Measurements from ENCODE around the gene PTCHD4.

The PTCHD4 gene

GRCh38 chr6:48147051-48147450 is 36.1 kb upstream of the PTCHD4 start:
- H3K9me3 ChIP-seq (ENCODE audit: control insufficient read depth, insufficient read depth, low read length) = 0 out of 2 replicates have a peak, but pooled peaks cover 3% of the 10 kb centered on the region
- H3K9me2 ChIP-seq (replicated peaks; ENCODE audit: control insufficient read depth, low read length) = no peaks in the 10 kb centered on the region
- no peaks in the 10 kb centered on the region for H3K27me3 ChIP-seq (ENCODE audit: control insufficient read depth, low read length)
- H3K4me1 ChIP-seq (ENCODE audit: control insufficient read depth, low read length) = no peaks in the 10 kb centered on the region
- H4K20me1 ChIP-seq (ENCODE audit: control insufficient read depth, insufficient read depth, low read depth, low read length) = no peaks in the 10 kb centered on the region
- H3F3A ChIP-seq (ENCODE audit: control insufficient read depth, insufficient read depth) = no peaks in the 10 kb centered on the region
- H3K79me2 ChIP-seq (ENCODE audit: control insufficient read depth, low read length) = no peaks in the 10 kb centered on the region
- H3K27ac ChIP-seq (ENCODE audit: low read depth, low read length) = no peak overlapping the region
- no peaks in the 10 kb centered on the region for H3K36me3 ChIP-seq (ENCODE audit: control insufficient read depth, low read length)
- TF ChIP-seq CTCF (IDR thresholded peaks at IDR 0.05; ENCODE audit: low read depth, low read length, poor library complexity, severe bottlenecking) (no peak), EZH2phosphoT487 (IDR thresholded peaks at IDR 0.05; ENCODE audit: borderline replicate concordance, low read length) (no peak)
- H3K4me2 ChIP-seq (ENCODE audit: low read length) = no peak overlapping the region
- no peak overlapping the region for H3K4me3 ChIP-seq (ENCODE audit: low read length)

- Histone ChIP-seq H3K9me2 (replicated peaks; ENCODE audit: control insufficient read depth, low read length) (no peaks in the 10 kb centered on the region), H3F3A (ENCODE audit: control insufficient read depth, insufficient read depth) (no peaks in the 10 kb centered on the region), H3K27ac (ENCODE audit: low read depth, low read length) (no peak overlapping the region), H3K9me3 (ENCODE audit: control insufficient read depth, insufficient read depth, low read length) (no peaks in the 10 kb centered on the region), H3K79me2 (ENCODE audit: control insufficient read depth, low read length) (no peaks in the 10 kb centered on the region), H3K4me2 (ENCODE audit: low read length) (no peak overlapping the region), H3K4me1 (ENCODE audit: control insufficient read depth, low read length) (no peaks in the 10 kb centered on the region), H3K27me3 (ENCODE audit: control insufficient read depth, low read length) (no peaks in the 10 kb centered on the region), H3K36me3 (ENCODE audit: control insufficient read depth, low read length) (no peaks in the 10 kb centered on the region), H4K20me1 (ENCODE audit: control insufficient read depth, insufficient read depth, low read depth, low read length) (no peaks in the 10 kb centered on the region), H3K4me3 (ENCODE audit: low read length) (no peak overlapping the region)
- no peak for TF ChIP-seq CTCF (IDR thresholded peaks at IDR 0.05; ENCODE audit: low read depth, low read length, poor library complexity, severe bottlenecking)
- TF ChIP-seq EZH2phosphoT487 (IDR thresholded peaks at IDR 0.05; ENCODE audit: borderline replicate concordance, low read length) = no peak
Observed at GRCh38 chr6:48144021-48144420, 33.0 kb upstream of the PTCHD4 start.

- TF ChIP-seq CTCF (IDR thresholded peaks at IDR 0.05; ENCODE audit: low read depth, low read length, poor library complexity, severe bottlenecking) (no peak), EZH2phosphoT487 (IDR thresholded peaks at IDR 0.05; ENCODE audit: borderline replicate concordance, low read length) (no peak)
- no peaks in the 10 kb centered on the region for H3F3A ChIP-seq (ENCODE audit: control insufficient read depth, insufficient read depth)
- no peak overlapping the region for H3K27ac ChIP-seq (ENCODE audit: low read depth, low read length)
Observed at GRCh38 chr6:48141975-48142374, 31.0 kb upstream of the PTCHD4 start.

More at GRCh38 chr6:48141975-48142374, 31.0 kb upstream of the PTCHD4 start:
- H3K9me2 ChIP-seq (replicated peaks; ENCODE audit: control insufficient read depth, low read length) = no peaks in the 10 kb centered on the region
- H3K79me2 ChIP-seq (ENCODE audit: control insufficient read depth, low read length) = no peaks in the 10 kb centered on the region
- no peak overlapping the region for H3K4me2 ChIP-seq (ENCODE audit: low read length)
- H3K36me3 ChIP-seq (ENCODE audit: control insufficient read depth, low read length) = no peaks in the 10 kb centered on the region
- H4K20me1 ChIP-seq (ENCODE audit: control insufficient read depth, insufficient read depth, low read depth, low read length) = no peaks in the 10 kb centered on the region
- no peaks in the 10 kb centered on the region for H3K9me3 ChIP-seq (ENCODE audit: control insufficient read depth, insufficient read depth, low read length)
- H3K27me3 ChIP-seq (ENCODE audit: control insufficient read depth, low read length) = no peaks in the 10 kb centered on the region
- H3K4me3 ChIP-seq (ENCODE audit: low read length) = no peak overlapping the region
- no peaks in the 10 kb centered on the region for H3K4me1 ChIP-seq (ENCODE audit: control insufficient read depth, low read length)

Measured in DOHH2 (cell line).